PC-3 (cell line): Measurements from ENCODE around the gene MTHFD1L.

Experiments
- CTCF ChIP-seq: fragments of 300-600 bp; sonication (generic); conservative IDR thresholded peaks from 2 replicates; pipeline ENCODE4 v1.5.1; 2017; ENCODE audit warnings: antibody characterized with exemption, low read depth, mild to moderate bottlenecking, low read length
- EZH2 ChIP-seq: fragments of 300-600 bp; sonication (generic); IDR thresholded peaks from one replicate; pipeline ENCODE4 v1.6.1; 2017; ENCODE audit warnings: antibody characterized with exemption, mild to moderate bottlenecking, low read length; ENCODE audit not compliant: unreplicated experiment
- EZH2phosphoT487 ChIP-seq: fragments of 300-600 bp; sonication (generic); IDR thresholded peaks from 2 replicates; pipeline ENCODE4 v1.6.1; 2018; ENCODE audit warnings: mild to moderate bottlenecking, antibody characterized with exemption, low read length, borderline replicate concordance

DNA sequence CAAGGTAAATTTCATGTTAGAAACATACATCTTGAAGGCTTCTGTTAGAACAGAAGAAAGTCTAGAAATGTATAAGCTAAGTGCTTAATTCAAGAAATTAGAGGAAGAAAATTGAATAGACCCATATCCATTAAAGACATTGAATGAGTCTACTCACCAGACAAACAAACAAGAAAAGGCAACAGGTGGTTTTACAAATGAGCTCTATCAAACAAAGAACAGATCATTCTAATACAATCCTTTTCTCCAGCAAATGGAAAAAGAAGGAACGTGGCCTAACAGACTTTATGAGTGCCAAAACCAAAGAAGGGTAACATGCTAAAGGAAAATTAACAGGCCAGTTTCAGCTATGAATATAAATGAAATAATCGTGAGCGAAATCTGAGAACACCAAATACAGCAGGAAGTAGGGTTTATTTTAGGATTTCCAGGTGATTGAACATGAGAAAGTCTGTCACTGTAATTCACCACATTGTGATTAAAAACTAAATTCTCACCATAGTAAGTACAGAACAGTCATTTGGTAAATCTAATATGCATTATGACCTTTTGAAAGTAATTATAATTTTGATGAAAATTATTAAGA is 22.6 kb downstream of the MTHFD1L start:
- TF ChIP-seq EZH2, result no peak
- no peak for TF ChIP-seq CTCF
- no peak for TF ChIP-seq EZH2phosphoT487
